Thyroid gland (tissue), 4 donors: ENCODE data around the gene ASCL2.

Experiments used
- POLR2A ChIP-seq, 2 donors: fragments of 450-650 bp; IDR thresholded peaks; one replicate each; pipeline ENCODE4 v1.6.1; 2017; ENCODE audit warnings: antibody characterized with exemption in 2 of 2, mild to moderate bottlenecking in 2 of 2, moderate library complexity in 1 of 2
- TF ChIP-seq, protein P1 (sequence below), 6 experiments: fragments of 200-600 bp in 3 of 6; fragments of 450-650 bp in 3 of 6; sonication (generic) in 3 of 6; IDR thresholded peaks; one replicate each; pipeline ENCODE4 v1.5.1; 2016 to 2019; ENCODE audit warnings: antibody characterized with exemption in 6 of 6, mild to moderate bottlenecking in 2 of 6, inconsistent platforms in 1 of 6, moderate library complexity in 1 of 6

DNA sequence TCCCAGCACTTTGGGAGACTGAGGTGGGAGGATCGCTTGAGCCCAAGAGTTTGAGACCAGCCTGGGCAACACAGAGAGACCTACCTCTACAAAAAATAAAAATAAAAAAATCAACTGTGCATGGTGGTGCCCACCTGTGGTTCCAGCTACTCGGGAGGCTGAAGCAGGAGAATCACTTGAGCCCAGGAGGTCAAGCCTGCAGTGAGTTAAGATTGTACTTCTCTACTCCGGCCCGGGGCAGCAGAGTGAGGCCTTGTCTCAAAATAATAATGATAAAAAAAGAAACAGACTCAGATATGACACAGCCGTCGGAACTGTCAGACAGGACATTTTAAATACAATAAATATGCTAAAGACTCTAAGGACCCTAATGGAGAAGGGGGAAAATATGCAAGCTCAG lies 18.4 kb downstream of the ASCL2 start:
- TF ChIP-seq, protein P1, sequence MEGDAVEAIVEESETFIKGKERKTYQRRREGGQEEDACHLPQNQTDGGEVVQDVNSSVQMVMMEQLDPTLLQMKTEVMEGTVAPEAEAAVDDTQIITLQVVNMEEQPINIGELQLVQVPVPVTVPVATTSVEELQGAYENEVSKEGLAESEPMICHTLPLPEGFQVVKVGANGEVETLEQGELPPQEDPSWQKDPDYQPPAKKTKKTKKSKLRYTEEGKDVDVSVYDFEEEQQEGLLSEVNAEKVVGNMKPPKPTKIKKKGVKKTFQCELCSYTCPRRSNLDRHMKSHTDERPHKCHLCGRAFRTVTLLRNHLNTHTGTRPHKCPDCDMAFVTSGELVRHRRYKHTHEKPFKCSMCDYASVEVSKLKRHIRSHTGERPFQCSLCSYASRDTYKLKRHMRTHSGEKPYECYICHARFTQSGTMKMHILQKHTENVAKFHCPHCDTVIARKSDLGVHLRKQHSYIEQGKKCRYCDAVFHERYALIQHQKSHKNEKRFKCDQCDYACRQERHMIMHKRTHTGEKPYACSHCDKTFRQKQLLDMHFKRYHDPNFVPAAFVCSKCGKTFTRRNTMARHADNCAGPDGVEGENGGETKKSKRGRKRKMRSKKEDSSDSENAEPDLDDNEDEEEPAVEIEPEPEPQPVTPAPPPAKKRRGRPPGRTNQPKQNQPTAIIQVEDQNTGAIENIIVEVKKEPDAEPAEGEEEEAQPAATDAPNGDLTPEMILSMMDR (IDR thresholded peaks at IDR 0.05) = no peak
- TF ChIP-seq POLR2A (IDR thresholded peaks at IDR 0.05) = no peak
